H1 (cell line): Measurements from ENCODE around the gene RRAD.

Experiments used
- POLR2A ChIP-seq, 2 experiments: IDR thresholded peaks; 1 replicate in 1 of 2; 2 replicates in 1 of 2; pipeline ENCODE4 v1.6.1; 2011; ENCODE audit warnings: low read depth in 2 of 2, low read length in 2 of 2, mild to moderate bottlenecking in 2 of 2; ENCODE audit errors: control extremely low read depth in 1 of 2
- POLR2AphosphoS5 ChIP-seq: IDR thresholded peaks from 2 replicates; pipeline ENCODE4 v1.6.1; 2011; ENCODE audit warnings: low read depth, low read length
- TF ChIP-seq, protein P1 (sequence below), 3 experiments: IDR thresholded peaks; 1 replicate in 2 of 3; 2 replicates in 1 of 3; pipeline versions ENCODE4 v1.5.1 to v1.6.1; 2011; ENCODE audit warnings: low read length in 3 of 3, mild to moderate bottlenecking in 3 of 3, inconsistent platforms in 2 of 3, low read depth in 1 of 3, moderate library complexity in 1 of 3; ENCODE audit not compliant: insufficient read depth in 1 of 3; ENCODE audit errors: control extremely low read depth in 1 of 3

DNA sequence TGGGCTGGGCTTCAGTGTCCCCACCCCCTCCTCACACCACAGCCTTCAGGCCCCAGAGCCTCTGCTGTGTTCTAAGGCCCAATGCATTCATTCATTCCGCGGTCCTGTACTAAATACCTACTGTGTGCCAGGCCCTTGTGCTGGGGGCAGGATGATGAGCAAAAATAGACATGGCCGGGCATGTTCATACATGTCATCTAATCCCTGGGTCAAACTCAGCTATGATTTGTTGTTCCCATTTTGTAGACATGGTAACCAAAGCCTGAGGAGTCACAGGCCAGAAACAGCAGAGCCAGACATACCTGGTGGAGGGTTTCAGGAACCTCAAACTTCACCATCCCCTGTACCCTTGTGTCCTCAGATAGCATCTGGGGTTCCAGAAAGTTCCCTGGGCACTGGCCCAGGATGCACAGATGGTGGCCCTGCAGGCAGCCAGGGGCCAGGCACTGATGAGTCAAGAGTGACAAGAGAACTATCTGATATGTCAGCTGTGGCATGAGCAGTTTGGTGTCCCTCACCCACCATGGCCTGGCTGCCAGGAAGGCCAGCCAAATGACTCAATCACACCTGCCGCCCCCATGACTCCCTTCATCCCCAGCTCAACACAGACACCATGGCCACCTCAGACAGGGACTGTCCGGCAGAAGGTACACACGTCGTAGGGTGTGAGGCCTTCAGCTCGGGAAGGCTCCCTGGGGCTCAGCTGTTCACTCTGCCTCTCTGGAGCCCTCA lies 2.7 kb upstream of the RRAD start:
- TF ChIP-seq POLR2AphosphoS5: no peak
- TF ChIP-seq POLR2A (IDR thresholded peaks at IDR 0.05; ENCODE audit: control extremely low read depth in 1 of 2, low read depth in 2 of 2, low read length in 2 of 2): no peak
- TF ChIP-seq, protein P1, sequence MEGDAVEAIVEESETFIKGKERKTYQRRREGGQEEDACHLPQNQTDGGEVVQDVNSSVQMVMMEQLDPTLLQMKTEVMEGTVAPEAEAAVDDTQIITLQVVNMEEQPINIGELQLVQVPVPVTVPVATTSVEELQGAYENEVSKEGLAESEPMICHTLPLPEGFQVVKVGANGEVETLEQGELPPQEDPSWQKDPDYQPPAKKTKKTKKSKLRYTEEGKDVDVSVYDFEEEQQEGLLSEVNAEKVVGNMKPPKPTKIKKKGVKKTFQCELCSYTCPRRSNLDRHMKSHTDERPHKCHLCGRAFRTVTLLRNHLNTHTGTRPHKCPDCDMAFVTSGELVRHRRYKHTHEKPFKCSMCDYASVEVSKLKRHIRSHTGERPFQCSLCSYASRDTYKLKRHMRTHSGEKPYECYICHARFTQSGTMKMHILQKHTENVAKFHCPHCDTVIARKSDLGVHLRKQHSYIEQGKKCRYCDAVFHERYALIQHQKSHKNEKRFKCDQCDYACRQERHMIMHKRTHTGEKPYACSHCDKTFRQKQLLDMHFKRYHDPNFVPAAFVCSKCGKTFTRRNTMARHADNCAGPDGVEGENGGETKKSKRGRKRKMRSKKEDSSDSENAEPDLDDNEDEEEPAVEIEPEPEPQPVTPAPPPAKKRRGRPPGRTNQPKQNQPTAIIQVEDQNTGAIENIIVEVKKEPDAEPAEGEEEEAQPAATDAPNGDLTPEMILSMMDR (IDR thresholded peaks at IDR 0.05; ENCODE audit: control extremely low read depth in 1 of 3, insufficient read depth in 1 of 3, low read depth in 1 of 3, low read length in 3 of 3): no peak
